K562 (cell line): ENCODE results near the gene RSBN1L. TPM values are rescaled to one million over a fixed set of nuclear protein-coding genes. Genes with fewer than 3 reads are reported as not detected.

ENCODE experiments used
- CHD4 ChIP-seq: fragments of 200-600 bp; sonication (generic); IDR thresholded peaks from 3 replicates; pipeline ENCODE4 v1.6.1; 2012; ENCODE audit warnings: low read depth, mild to moderate bottlenecking, mixed read lengths, low read length, inconsistent platforms; ENCODE audit not compliant: insufficient read depth, insufficient replicate concordance, poor library complexity, severe bottlenecking
- FOXJ2 ChIP-seq: fragments of 200-800 bp; sonication (Bioruptor generic); IDR thresholded peaks from 2 replicates; pipeline ENCODE4 v1.6.1; 2016; ENCODE audit warnings: missing genetic modification characterization, missing compliant biosample characterization
- HINFP ChIP-seq: fragments of 450-650 bp; conservative IDR thresholded peaks from 2 replicates; pipeline ENCODE4 v1.6.1; 2016; ENCODE audit warnings: missing genetic modification characterization, low read depth, mild to moderate bottlenecking, control low read depth, missing compliant biosample characterization
- HNRNPUL1 ChIP-seq: fragments of 200-400 bp; formaldehyde crosslinking; IDR thresholded peaks from 2 replicates; pipeline ENCODE4 v1.6.1; 2017; ENCODE audit warnings: low read length
- PHF8 ChIP-seq: fragments of 200-600 bp; sonication (generic); IDR thresholded peaks from 2 replicates; pipeline ENCODE4 v1.6.1; 2012; ENCODE audit warnings: mixed run types, mild to moderate bottlenecking, inconsistent platforms, low read length, moderate library complexity, borderline replicate concordance
- REST ChIP-seq, 2 experiments: fragments of 450-650 bp; formaldehyde crosslinking in 1 of 2; IDR thresholded peaks; 2 replicates each; pipeline versions ENCODE4 v1.4.0 to v1.6.1; 2014 to 2020; ENCODE audit warnings: mild to moderate bottlenecking in 2 of 2, borderline replicate concordance in 1 of 2, low read depth in 1 of 2
- ZBED1 ChIP-seq: IDR thresholded peaks from 2 replicates; pipeline ENCODE4 v1.6.1; 2014
- ZNF23 ChIP-seq: fragments of 250-450 bp; sonication (Bioruptor Pico); IDR thresholded peaks from 2 replicates; pipeline ENCODE4 v1.4.0; 2020; ENCODE audit warnings: mild to moderate bottlenecking
- ZNF277 ChIP-seq: fragments of 250-450 bp; sonication (Bioruptor Pico); IDR thresholded peaks from 2 replicates; pipeline ENCODE4 v1.8.0; 2022; ENCODE audit warnings: inconsistent platforms, mild to moderate bottlenecking, moderate library complexity, borderline replicate concordance
- ZNF512 ChIP-seq: IDR thresholded peaks from 2 replicates; pipeline ENCODE4 v1.6.1; 2016; ENCODE audit warnings: missing genetic modification characterization, missing compliant biosample characterization
- ZNF75A ChIP-seq: fragments of 450-650 bp; formaldehyde crosslinking; IDR thresholded peaks from 2 replicates; pipeline ENCODE4 v1.4.0; 2020; ENCODE audit warnings: mild to moderate bottlenecking
- ZZZ3 ChIP-seq: fragments of 450-650 bp; IDR thresholded peaks from 2 replicates; pipeline ENCODE4 v1.6.1; 2016; ENCODE audit warnings: antibody characterized with exemption, mild to moderate bottlenecking, moderate library complexity
- polyA plus RNA-seq, 8 experiments: library from polyadenylated mRNA; depleted of rRNA in 4 of 8; stranded (reverse) in 5 of 8; unstranded in 3 of 8; fragments of >200 nt; fragmentation: Nextera tagmentation in 2 of 8; fragmentation: Illumina TruSeq in 1 of 8; extraction: Ambion mirVana in 2 of 8; extraction: Trizol in 1 of 8; gene quantifications; 2 replicates each; pipeline versions ENCODE4 v1.2.1 to v1.2.3, GENCODE V29; 2011 to 2014; ENCODE audit warnings: inconsistent platforms in 1 of 8, missing spikeins in 1 of 8
- total RNA-seq, 7 experiments: library from RNA; depleted of rRNA in 6 of 7; stranded (reverse); fragments of >200 nt in 6 of 7; fragmentation: Illumina TruSeq in 2 of 7; extraction: Trizol in 2 of 7; gene quantifications; 2 replicates each; pipeline versions ENCODE4 v1.2.1 to v1.2.3, GENCODE V29; 2011 to 2021; ENCODE audit warnings: low replicate concordance in 1 of 7

The RSBN1L gene
- total and polyA plus RNA-seq, 9 of the 15 experiments (the other 6 are each of a cell fraction or from before 2014, with no cell fraction given): 6.2 to 35.2 (median 20.1) TPM

- TF ChIP-seq HINFP: no peak
- TF ChIP-seq REST (IDR thresholded peaks at IDR 0.05; ENCODE audit: borderline replicate concordance): no peak
- TF ChIP-seq REST (CRISPR knock-in tag; IDR thresholded peaks at IDR 0.05; ENCODE audit: low read depth): no peak
- no peak for TF ChIP-seq HNRNPUL1
- no peak for TF ChIP-seq ZNF23 (CRISPR knock-in tag)
- TF ChIP-seq PHF8: no peak
- no peak for TF ChIP-seq ZNF512 (tag)
- TF ChIP-seq ZBED1: no peak; the same call in 1 of the 2 replicates
- no peak for TF ChIP-seq CHD4
- no peak for TF ChIP-seq ZNF277 (CRISPR knock-in tag)
- no peak for TF ChIP-seq ZZZ3
- no peak for TF ChIP-seq FOXJ2 (tag)
- no peak for TF ChIP-seq ZNF75A
Measured at GRCh38 chr7:77696643-77697534, 630 bp downstream of the RSBN1L start (continued).
